Measurements from ENCODE around the gene CCDC39. TPM values are rescaled to one million over a fixed set of nuclear protein-coding genes. Genes with fewer than 3 reads are reported as not detected.

CCDC39 gene
- total RNA-seq, 1 donor from 2014 or later, result not detected

DNA sequence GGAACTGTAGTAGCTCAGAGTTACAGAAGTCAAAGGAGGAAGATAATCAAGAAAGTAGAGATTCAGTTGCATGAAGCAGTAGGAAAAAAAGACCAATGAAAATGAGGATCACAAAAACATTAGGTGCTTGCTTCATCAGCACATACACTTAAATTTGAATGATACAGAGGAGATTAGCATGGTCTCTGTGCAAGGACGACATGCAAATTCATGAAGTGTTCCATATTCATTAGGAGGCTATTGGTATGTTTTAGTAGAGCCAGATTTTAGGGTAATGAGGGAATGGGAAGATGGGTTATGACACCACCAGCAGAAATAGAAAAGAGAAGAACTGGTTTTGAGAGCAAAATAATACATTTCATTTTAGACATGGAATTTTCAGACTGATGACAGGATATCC lies 98.4 kb downstream of the CCDC39 start:
- no peaks in the 10 kb centered on the region for H3K36me3 Mint-ChIP-seq (ENCODE audit: unreplicated experiment)
- TF ChIP-seq, protein P1, sequence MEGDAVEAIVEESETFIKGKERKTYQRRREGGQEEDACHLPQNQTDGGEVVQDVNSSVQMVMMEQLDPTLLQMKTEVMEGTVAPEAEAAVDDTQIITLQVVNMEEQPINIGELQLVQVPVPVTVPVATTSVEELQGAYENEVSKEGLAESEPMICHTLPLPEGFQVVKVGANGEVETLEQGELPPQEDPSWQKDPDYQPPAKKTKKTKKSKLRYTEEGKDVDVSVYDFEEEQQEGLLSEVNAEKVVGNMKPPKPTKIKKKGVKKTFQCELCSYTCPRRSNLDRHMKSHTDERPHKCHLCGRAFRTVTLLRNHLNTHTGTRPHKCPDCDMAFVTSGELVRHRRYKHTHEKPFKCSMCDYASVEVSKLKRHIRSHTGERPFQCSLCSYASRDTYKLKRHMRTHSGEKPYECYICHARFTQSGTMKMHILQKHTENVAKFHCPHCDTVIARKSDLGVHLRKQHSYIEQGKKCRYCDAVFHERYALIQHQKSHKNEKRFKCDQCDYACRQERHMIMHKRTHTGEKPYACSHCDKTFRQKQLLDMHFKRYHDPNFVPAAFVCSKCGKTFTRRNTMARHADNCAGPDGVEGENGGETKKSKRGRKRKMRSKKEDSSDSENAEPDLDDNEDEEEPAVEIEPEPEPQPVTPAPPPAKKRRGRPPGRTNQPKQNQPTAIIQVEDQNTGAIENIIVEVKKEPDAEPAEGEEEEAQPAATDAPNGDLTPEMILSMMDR (IDR thresholded peaks at IDR 0.05; ENCODE audit: partially characterized antibody, unreplicated experiment), result no peak
- no peaks in the 10 kb centered on the region for H3K9me3 Mint-ChIP-seq (ENCODE audit: unreplicated experiment)
- no peaks in the 10 kb centered on the region for H3K27me3 Mint-ChIP-seq (ENCODE audit: unreplicated experiment)
- H3K27ac Mint-ChIP-seq (ENCODE audit: unreplicated experiment), result no peak overlapping the region
- no peak overlapping the region for H3K4me3 Mint-ChIP-seq (ENCODE audit: unreplicated experiment)
- no peak for DNase-seq
- H3K4me1 Mint-ChIP-seq (ENCODE audit: low read depth, unreplicated experiment), result peaks cover 2% of the 10 kb centered on the region

DNA sequence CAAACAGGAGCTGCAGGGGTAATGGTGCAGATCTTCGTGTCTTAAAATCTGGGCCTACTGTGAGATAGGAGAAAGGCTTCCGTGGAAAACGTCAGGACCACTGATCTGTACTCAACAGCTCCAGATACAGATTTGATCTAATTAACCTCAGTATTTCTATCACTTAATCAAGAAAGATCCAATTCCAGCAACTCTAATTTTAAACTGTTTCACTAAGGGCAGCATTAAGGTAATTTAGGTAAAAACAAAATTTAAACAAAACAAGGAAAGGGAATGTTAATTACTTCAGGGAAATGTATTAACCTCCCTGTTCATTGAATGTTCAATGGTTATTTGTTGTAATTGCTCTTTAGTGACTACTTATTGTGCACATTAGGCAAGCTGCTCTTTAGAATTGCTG lies 103.7 kb downstream of the CCDC39 start:
- Mint-ChIP-seq H3K9me3 (ENCODE audit: unreplicated experiment) (peaks cover 2% of the 10 kb centered on the region), H3K36me3 (ENCODE audit: unreplicated experiment) (no peaks in the 10 kb centered on the region), H3K27ac (ENCODE audit: unreplicated experiment) (no peak overlapping the region), H3K4me3 (ENCODE audit: unreplicated experiment) (no peak overlapping the region), H3K27me3 (ENCODE audit: unreplicated experiment) (peaks cover 3% of the 10 kb centered on the region), H3K4me1 (ENCODE audit: low read depth, unreplicated experiment) (peaks cover 8% of the 10 kb centered on the region)
- TF ChIP-seq, protein P1 (IDR thresholded peaks at IDR 0.05; ENCODE audit: partially characterized antibody, unreplicated experiment), result no peak
- DNase-seq, result no peak

DNA sequence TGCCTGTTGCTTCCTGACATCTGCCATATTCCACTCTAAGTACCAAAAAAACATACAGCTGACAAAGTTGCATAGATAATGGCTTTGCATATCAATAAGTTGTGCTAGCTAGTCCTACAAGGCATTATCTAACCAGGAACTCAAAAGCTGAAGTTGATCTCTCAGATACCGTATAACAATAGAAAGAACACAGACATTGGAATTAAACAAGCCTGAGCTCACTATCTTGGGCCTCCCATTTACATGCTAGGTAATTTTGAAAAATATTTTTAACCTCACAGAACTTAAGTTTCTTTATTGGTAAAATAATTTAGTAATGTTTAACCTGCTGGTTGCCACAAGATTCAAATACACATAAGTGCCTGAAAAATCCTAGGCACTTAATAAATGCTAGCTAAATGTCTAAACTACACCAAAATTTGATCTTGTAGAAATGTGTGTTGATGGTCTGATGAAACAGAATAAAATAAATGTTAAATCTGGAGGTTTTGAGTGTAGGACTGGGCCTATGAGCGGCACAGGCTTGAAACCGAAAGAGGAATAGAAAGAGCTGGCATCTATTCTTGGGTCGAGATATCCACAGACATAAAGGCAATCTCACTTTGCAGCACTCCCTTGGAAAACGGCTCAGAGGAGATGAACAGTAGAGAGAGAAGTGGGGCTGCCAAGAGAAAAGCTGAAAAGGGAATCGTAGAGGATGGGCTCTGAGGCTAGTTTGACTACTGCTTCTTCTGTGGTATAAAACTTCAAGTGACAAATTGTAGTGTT lies 107.3 kb downstream of the CCDC39 start:
- Mint-ChIP-seq H3K27me3 (ENCODE audit: unreplicated experiment) (peaks cover 3% of the 10 kb centered on the region), H3K9me3 (ENCODE audit: unreplicated experiment) (peaks cover 2% of the 10 kb centered on the region), H3K4me1 (ENCODE audit: low read depth, unreplicated experiment) (peaks cover 9% of the 10 kb centered on the region), H3K36me3 (ENCODE audit: unreplicated experiment) (no peaks in the 10 kb centered on the region), H3K27ac (ENCODE audit: unreplicated experiment) (no peak overlapping the region), H3K4me3 (ENCODE audit: unreplicated experiment) (no peak overlapping the region)
- no peak for DNase-seq
- TF ChIP-seq, protein P1 (IDR thresholded peaks at IDR 0.05; ENCODE audit: partially characterized antibody, unreplicated experiment), result no peak

DNA sequence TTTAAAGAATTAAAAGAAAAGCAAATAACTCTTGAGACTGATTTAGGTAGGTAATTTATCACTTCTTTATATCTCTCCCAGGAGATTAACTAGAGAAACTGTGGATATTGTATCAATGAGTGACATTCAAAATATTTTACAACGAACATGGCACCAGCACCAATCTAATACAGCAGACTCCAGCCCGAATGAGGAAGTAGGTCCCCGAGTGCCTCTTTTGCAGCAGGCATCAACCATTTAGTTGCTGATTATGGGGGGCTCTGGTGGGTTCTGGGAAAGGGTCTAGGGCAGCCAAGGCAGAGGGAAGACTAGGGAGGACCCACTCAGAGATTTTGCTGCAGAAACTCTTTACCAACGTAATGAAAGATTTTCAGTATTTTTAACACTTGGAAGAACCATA lies 109.1 kb downstream of the CCDC39 start:
- Mint-ChIP-seq H3K36me3 (ENCODE audit: unreplicated experiment) (no peaks in the 10 kb centered on the region), H3K27ac (ENCODE audit: unreplicated experiment) (no peak overlapping the region), H3K4me1 (ENCODE audit: low read depth, unreplicated experiment) (peaks cover 6% of the 10 kb centered on the region), H3K9me3 (ENCODE audit: unreplicated experiment) (peaks cover 2% of the 10 kb centered on the region), H3K27me3 (ENCODE audit: unreplicated experiment) (no peaks in the 10 kb centered on the region), H3K4me3 (ENCODE audit: unreplicated experiment) (no peak overlapping the region)
- DNase-seq, result no peak
- TF ChIP-seq, protein P1 (IDR thresholded peaks at IDR 0.05; ENCODE audit: partially characterized antibody, unreplicated experiment), result no peak

DNA sequence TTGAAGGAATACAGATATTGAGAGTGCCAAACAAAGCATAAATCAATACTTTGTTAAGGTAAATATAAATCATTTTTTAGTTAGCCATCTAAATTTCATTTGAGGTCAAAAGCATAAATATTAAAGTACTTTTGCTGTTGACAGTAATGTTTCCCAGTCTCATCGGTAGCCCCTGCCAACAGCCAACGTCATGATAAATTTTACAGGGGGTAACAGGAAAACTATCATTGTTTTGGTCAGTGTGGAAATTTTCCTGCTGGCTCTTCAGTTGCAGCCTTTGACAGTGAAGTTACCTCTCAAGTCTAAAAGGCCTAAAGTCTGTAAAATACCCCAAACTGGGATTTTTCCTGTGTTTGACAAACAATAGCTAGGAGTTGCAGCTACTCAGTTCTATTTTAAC lies 114.6 kb downstream of the CCDC39 start:
- no peaks in the 10 kb centered on the region for H3K9me3 Mint-ChIP-seq (ENCODE audit: unreplicated experiment)
- TF ChIP-seq, protein P1 (IDR thresholded peaks at IDR 0.05; ENCODE audit: partially characterized antibody, unreplicated experiment), result no peak
- no peak for DNase-seq
- no peak overlapping the region for H3K27ac Mint-ChIP-seq (ENCODE audit: unreplicated experiment)
- H3K4me1 Mint-ChIP-seq (ENCODE audit: low read depth, unreplicated experiment), result peaks cover 4% of the 10 kb centered on the region
- no peak overlapping the region for H3K4me3 Mint-ChIP-seq (ENCODE audit: unreplicated experiment)
- H3K27me3 Mint-ChIP-seq (ENCODE audit: unreplicated experiment), result no peaks in the 10 kb centered on the region
- peaks cover 1% of the 10 kb centered on the region for H3K36me3 Mint-ChIP-seq (ENCODE audit: unreplicated experiment)
